Panc1 (cell line): ENCODE results near the gene ZMYM3.

Source experiments
- CTCF ChIP-seq: fragments of 450-650 bp; IDR thresholded peaks from 2 replicates; pipeline ENCODE4 v1.5.1; 2017; ENCODE audit warnings: mild to moderate bottlenecking
- POLR2AphosphoS5 ChIP-seq: IDR thresholded peaks from 2 replicates; pipeline ENCODE4 v1.6.1; 2012; ENCODE audit warnings: mild to moderate bottlenecking, low read depth, low read length, moderate library complexity
- REST ChIP-seq, 2 experiments: IDR thresholded peaks; 2 replicates each; pipeline ENCODE4 v1.6.1; 2011 to 2012; ENCODE audit warnings: low read depth in 2 of 2, control low read depth in 1 of 2, low read length in 1 of 2, mild to moderate bottlenecking in 1 of 2, moderate library complexity in 1 of 2; ENCODE audit not compliant: insufficient read depth in 1 of 2
- SIN3A ChIP-seq: IDR thresholded peaks from 2 replicates; pipeline ENCODE4 v1.6.1; 2012; ENCODE audit warnings: low read depth, mild to moderate bottlenecking, low read length, moderate library complexity, borderline replicate concordance; ENCODE audit not compliant: insufficient read depth
- TCF7L2 ChIP-seq: IDR thresholded peaks from 2 replicates; pipeline ENCODE4 v1.6.1; 2011; ENCODE audit warnings: mild to moderate bottlenecking, low read depth, low read length, inconsistent platforms

GRCh38 chrX:71256051-71256450 is 2.1 kb upstream of the ZMYM3 start:
- TF ChIP-seq CTCF (no peak), SIN3A (no peak), REST (IDR thresholded peaks at IDR 0.05; ENCODE audit: insufficient read depth in 1 of 2, low read depth in 2 of 2, low read length in 1 of 2) (no peak), POLR2AphosphoS5 (no peak), TCF7L2 (no peak)
